Measurements from ENCODE around the gene VCP.

GRCh38 chr9:35048511-35048910 lies 23.9 kb downstream of the VCP start:
- no peak for TF ChIP-seq POLR2A (IDR thresholded peaks at IDR 0.05)
- TF ChIP-seq, protein P1, sequence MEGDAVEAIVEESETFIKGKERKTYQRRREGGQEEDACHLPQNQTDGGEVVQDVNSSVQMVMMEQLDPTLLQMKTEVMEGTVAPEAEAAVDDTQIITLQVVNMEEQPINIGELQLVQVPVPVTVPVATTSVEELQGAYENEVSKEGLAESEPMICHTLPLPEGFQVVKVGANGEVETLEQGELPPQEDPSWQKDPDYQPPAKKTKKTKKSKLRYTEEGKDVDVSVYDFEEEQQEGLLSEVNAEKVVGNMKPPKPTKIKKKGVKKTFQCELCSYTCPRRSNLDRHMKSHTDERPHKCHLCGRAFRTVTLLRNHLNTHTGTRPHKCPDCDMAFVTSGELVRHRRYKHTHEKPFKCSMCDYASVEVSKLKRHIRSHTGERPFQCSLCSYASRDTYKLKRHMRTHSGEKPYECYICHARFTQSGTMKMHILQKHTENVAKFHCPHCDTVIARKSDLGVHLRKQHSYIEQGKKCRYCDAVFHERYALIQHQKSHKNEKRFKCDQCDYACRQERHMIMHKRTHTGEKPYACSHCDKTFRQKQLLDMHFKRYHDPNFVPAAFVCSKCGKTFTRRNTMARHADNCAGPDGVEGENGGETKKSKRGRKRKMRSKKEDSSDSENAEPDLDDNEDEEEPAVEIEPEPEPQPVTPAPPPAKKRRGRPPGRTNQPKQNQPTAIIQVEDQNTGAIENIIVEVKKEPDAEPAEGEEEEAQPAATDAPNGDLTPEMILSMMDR (IDR thresholded peaks at IDR 0.05): no peak
- no peak for TF ChIP-seq POLR2AphosphoS5 (IDR thresholded peaks at IDR 0.05)
